Testis (tissue), 2 donors: Measurements from ENCODE around the gene PSMB7.

Source experiments
- CTCF ChIP-seq, 3 experiments: fragments of 450-650 bp in 2 of 3; fragments of 200-600 bp in 1 of 3; sonication (generic) in 1 of 3; IDR thresholded peaks; one replicate each; pipeline ENCODE4 v1.5.1; 2016 to 2019; ENCODE audit warnings: antibody characterized with exemption in 3 of 3, mild to moderate bottlenecking in 2 of 3, moderate library complexity in 1 of 3
- POLR2A ChIP-seq: fragments of 450-650 bp; IDR thresholded peaks from one replicate; pipeline ENCODE4 v1.6.1; 2017; ENCODE audit warnings: antibody characterized with exemption, mild to moderate bottlenecking, moderate library complexity

- no peak for TF ChIP-seq CTCF (IDR thresholded peaks at IDR 0.05)
- TF ChIP-seq POLR2A = no peak
These were observed 46.5 kb downstream of the PSMB7 start for GRCh38 chr9:124368692-124369091.
